Stomach (tissue), 9 donors: Measurements from ENCODE around the gene CREBBP. TPM values are rescaled to one million over a fixed set of nuclear protein-coding genes. Genes with fewer than 3 reads are reported as not detected.

ENCODE experiments used
- DNase-seq, 2 donors: peaks; one replicate each; pipeline versions ENCODE4 v3.0.0 to v3.0.0-alpha.2; 2013 to 2019
- H3K27ac ChIP-seq, 5 donors: fragments of 200-600 bp in 4 of 5; sonication (generic) in 4 of 5; one replicate each; pipeline ENCODE4 v1.5.1; 2013 to 2019; ENCODE audit warnings: mild to moderate bottlenecking in 1 of 5, moderate library complexity in 1 of 5
- H3K27me3 ChIP-seq, 3 donors: fragments of 200-600 bp; sonication (generic); one replicate each; pipeline ENCODE4 v1.5.1; 2017 to 2019; ENCODE audit warnings: mixed run types in 1 of 3
- H3K36me3 ChIP-seq, 4 donors: fragments of 200-600 bp; sonication (generic); 1 replicate in 3 of 4; 2 replicates in 1 of 4; pipeline ENCODE4 v1.5.1; 2016 to 2019
- H3K4me1 ChIP-seq, 4 donors: fragments of 200-600 bp; sonication (generic); one replicate each; pipeline ENCODE4 v1.5.1; 2016 to 2019
- H3K4me3 ChIP-seq, 4 donors: fragments of 200-600 bp; sonication (generic) in 3 of 4; one replicate each; pipeline ENCODE4 v1.5.1; 2016 to 2019; ENCODE audit warnings: mild to moderate bottlenecking in 1 of 4
- H3K9me3 ChIP-seq, 4 donors: fragments of 200-600 bp; sonication (generic); one replicate each; pipeline ENCODE4 v1.5.1; 2016 to 2019
- EP300 ChIP-seq: sonication (generic); formaldehyde crosslinking; IDR thresholded peaks from one replicate; pipeline ENCODE4 v1.6.1; 2017; ENCODE audit warnings: antibody characterized with exemption
- POLR2A ChIP-seq, 4 donors: fragments of 450-650 bp; IDR thresholded peaks; one replicate each; pipeline ENCODE4 v1.6.1; 2016; ENCODE audit warnings: antibody characterized with exemption in 4 of 4, control low read depth in 2 of 4, mild to moderate bottlenecking in 1 of 4, moderate library complexity in 1 of 4
- POLR2AphosphoS5 ChIP-seq, 3 donors: sonication (generic); formaldehyde crosslinking; IDR thresholded peaks; one replicate each; pipeline ENCODE4 v1.6.1; 2016; ENCODE audit warnings: antibody characterized with exemption in 3 of 3
- WGBS, 5 donors: extraction: QIAGEN DNeasy Blood & Tissue Kit in 3 of 5; methylation state at CpG; one replicate each; pipeline versions ENCODE4 v1.1.5 to v1.1.7; 2013 to 2018; 5-methylcytosine and 5-hydroxymethylcytosine counted together
- intact Hi-C: fragments of 100-400 bp; cut with DNase I; formaldehyde crosslinking; loops from one replicate; pipeline ENCODE4 v1.15.1; 2023; ENCODE audit warnings: low total_unique reads
- polyA plus RNA-seq, 3 donors: library from polyadenylated mRNA; stranded (reverse); fragments of 200-250 nt; gene quantifications; one replicate each; pipeline ENCODE4 v1.2.3, GENCODE V29; 2013
- total RNA-seq, 5 donors: library from RNA; depleted of rRNA; stranded (reverse); fragments of >200 nt; gene quantifications; one replicate each; pipeline versions ENCODE4 v1.1.0 to v1.2.3, GENCODE V29; 2014 to 2016
- TF ChIP-seq, protein P1 (sequence below), 7 experiments: fragments of 450-650 bp in 4 of 7; fragments of 200-600 bp in 3 of 7; sonication (generic) in 3 of 7; IDR thresholded peaks; one replicate each; pipeline ENCODE4 v1.5.1; 2016 to 2019; ENCODE audit warnings: antibody characterized with exemption in 7 of 7, control low read depth in 2 of 7, mild to moderate bottlenecking in 1 of 7
- donor health status: healthy with polysubstance abuse.
- donor health status: Bipolar disorder and iron deficiency.
- donor health status: healthy.

The CREBBP gene
- total and polyA plus RNA-seq, 8 donors = 6.7 to 116 (median 75.9) TPM

GRCh38 chr16:3759736-3760135 lies 120.8 kb downstream of the CREBBP start:
- intact Hi-C loops = no loop called here
- Histone ChIP-seq H3K27me3 (no peaks in the 10 kb centered on the region), H3K4me1 (peaks cover 0 to 21% (median 7%) of the 10 kb centered on the region in 4 donors), H3K9me3 (no peaks in the 10 kb centered on the region), H3K4me3 (no peak overlapping the region), H3K36me3 (peaks cover 41 to 98% (median 93%) of the 10 kb centered on the region in 4 donors), H3K27ac (peak overlapping the region in 1 of 5 donors; percentile 1)
- TF ChIP-seq POLR2A (IDR thresholded peaks at IDR 0.05) (no peak), EP300 (no peak), POLR2AphosphoS5 (IDR thresholded peaks at IDR 0.05) (no peak)
- TF ChIP-seq, protein P1, sequence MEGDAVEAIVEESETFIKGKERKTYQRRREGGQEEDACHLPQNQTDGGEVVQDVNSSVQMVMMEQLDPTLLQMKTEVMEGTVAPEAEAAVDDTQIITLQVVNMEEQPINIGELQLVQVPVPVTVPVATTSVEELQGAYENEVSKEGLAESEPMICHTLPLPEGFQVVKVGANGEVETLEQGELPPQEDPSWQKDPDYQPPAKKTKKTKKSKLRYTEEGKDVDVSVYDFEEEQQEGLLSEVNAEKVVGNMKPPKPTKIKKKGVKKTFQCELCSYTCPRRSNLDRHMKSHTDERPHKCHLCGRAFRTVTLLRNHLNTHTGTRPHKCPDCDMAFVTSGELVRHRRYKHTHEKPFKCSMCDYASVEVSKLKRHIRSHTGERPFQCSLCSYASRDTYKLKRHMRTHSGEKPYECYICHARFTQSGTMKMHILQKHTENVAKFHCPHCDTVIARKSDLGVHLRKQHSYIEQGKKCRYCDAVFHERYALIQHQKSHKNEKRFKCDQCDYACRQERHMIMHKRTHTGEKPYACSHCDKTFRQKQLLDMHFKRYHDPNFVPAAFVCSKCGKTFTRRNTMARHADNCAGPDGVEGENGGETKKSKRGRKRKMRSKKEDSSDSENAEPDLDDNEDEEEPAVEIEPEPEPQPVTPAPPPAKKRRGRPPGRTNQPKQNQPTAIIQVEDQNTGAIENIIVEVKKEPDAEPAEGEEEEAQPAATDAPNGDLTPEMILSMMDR (IDR thresholded peaks at IDR 0.05) = no peak
- 72 to 86% (median 74%) methylated on average over 5 of the region's 5 CpGs for WGBS, 5 donors
- DNase-seq = no peak

- Histone ChIP-seq H3K4me1 (peaks cover 0 to 28% (median 13%) of the 10 kb centered on the region in 4 donors), H3K27me3 (no peaks in the 10 kb centered on the region), H3K4me3 (no peak overlapping the region), H3K36me3 (peaks cover 25 to 92% (median 86%) of the 10 kb centered on the region in 4 donors), H3K9me3 (no peaks in the 10 kb centered on the region), H3K27ac (no peak overlapping the region)
- intact Hi-C loops = no loop called here
- TF ChIP-seq POLR2AphosphoS5 (IDR thresholded peaks at IDR 0.05) = no peak
- TF ChIP-seq, protein P1 (IDR thresholded peaks at IDR 0.05) = no peak
- no peak for TF ChIP-seq POLR2A (IDR thresholded peaks at IDR 0.05)
- no peak for TF ChIP-seq EP300
- no peak for DNase-seq
- WGBS, 5 donors = 89 to 95% (median 93%) methylated on average over 9 of the region's 9 CpGs
Observed at GRCh38 chr16:3756113-3756512, 124.4 kb downstream of the CREBBP start.

GRCh38 chr16:3755249-3755648 lies 125.3 kb downstream of the CREBBP start:
- Histone ChIP-seq H3K36me3 (peaks cover 19 to 94% (median 86%) of the 10 kb centered on the region in 4 donors), H3K9me3 (no peaks in the 10 kb centered on the region), H3K4me1 (peaks cover 0 to 28% (median 13%) of the 10 kb centered on the region in 4 donors), H3K4me3 (no peak overlapping the region), H3K27me3 (no peaks in the 10 kb centered on the region), H3K27ac (no peak overlapping the region)
- no peak for TF ChIP-seq POLR2A (IDR thresholded peaks at IDR 0.05)
- TF ChIP-seq POLR2AphosphoS5 (IDR thresholded peaks at IDR 0.05) = no peak
- TF ChIP-seq EP300 = no peak
- TF ChIP-seq, protein P1 (IDR thresholded peaks at IDR 0.05) = no peak
- 72 to 86% (median 74%) methylated on average over 4 of the region's 4 CpGs for WGBS, 5 donors
- DNase-seq = no peak
- intact Hi-C loops = no loop called here

DNA sequence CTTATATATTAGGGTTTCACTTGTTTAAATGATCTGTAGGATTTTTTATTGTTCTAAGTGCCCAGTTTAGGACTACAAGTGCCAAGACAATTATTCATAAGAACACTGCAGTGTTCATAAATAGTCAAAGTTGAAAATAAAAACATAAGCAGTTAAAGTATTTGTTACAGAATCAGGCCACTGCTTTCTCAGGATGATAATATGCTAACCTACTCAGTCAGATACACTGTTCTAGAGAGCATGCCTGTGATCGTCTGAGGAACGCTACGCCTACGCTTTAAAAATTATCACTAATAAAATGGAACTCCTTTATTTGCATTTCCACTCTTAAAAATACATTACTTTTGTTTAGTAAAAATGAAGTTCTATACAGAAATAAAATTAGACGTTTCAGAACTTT lies 125.7 kb downstream of the CREBBP start:
- DNase-seq = no peak
- WGBS, 5 donors = 67 to 81% (median 76%) methylated on average over 5 of the region's 5 CpGs
- intact Hi-C loops = no loop called here
- TF ChIP-seq POLR2AphosphoS5 (IDR thresholded peaks at IDR 0.05) (no peak), POLR2A (IDR thresholded peaks at IDR 0.05) (no peak), EP300 (no peak)
- TF ChIP-seq, protein P1 (IDR thresholded peaks at IDR 0.05) = no peak
- Histone ChIP-seq H3K27me3 (no peaks in the 10 kb centered on the region), H3K4me3 (no peak overlapping the region), H3K27ac (no peak overlapping the region), H3K9me3 (no peaks in the 10 kb centered on the region), H3K4me1 (peaks cover 0 to 24% (median 12%) of the 10 kb centered on the region in 4 donors), H3K36me3 (peaks cover 19 to 94% (median 89%) of the 10 kb centered on the region in 4 donors)
